ENCODE measurements around the gene PKNOX1.

- TF ChIP-seq SNAI2 (CRISPR knock-in tag; IDR thresholded peaks at IDR 0.05) (no peak), PATZ1 (CRISPR knock-in tag; IDR thresholded peaks at IDR 0.05; ENCODE audit: borderline replicate concordance) (no peak), PPARA (CRISPR knock-in tag; IDR thresholded peaks at IDR 0.05; ENCODE audit: borderline replicate concordance) (no peak), ZC3H10 (CRISPR knock-in tag; IDR thresholded peaks at IDR 0.05) (no peak), ZNF70 (CRISPR knock-in tag; IDR thresholded peaks at IDR 0.05) (no peak), CREB5 (CRISPR knock-in tag; IDR thresholded peaks at IDR 0.05; ENCODE audit: low read depth) (no peak)
These were observed 42.7 kb upstream of the PKNOX1 start for GRCh38 chr21:42931560-42932235.
